Measurements from ENCODE around the gene OR5K2. TPM values are rescaled to one million over a fixed set of nuclear protein-coding genes. Genes with fewer than 3 reads are reported as not detected.

Gene OR5K2
- total RNA-seq, 4 donors from 2014 or later = not detected

DNA sequence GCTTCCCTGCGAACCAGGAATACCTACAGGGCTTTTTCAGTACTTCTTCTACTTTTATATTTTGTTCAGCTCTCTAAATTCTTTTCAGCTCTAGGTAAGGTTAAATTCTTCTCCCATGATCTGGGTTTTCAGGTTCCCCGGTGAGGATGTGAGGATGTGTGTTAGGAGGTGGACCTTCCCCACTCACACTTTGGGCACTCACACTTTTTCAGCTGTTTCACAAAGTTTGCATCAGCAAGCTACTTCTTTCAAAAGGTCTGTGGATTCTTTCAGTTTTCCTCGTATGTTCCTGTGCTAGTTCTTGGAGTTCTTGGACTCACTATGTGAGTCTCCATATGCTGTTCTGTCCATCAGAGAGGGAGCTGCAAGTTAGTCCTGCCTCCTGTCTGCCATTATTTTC lies 13.9 kb upstream of the OR5K2 start:
- in situ Hi-C loops (cut with MboI; ENCODE audit: low sequenced_read_pairs in 4 of 4) = no loop called here
- ATAC-seq (no peak), DNase-seq (no peak)
- no peak overlapping the region for H3K27ac ChIP-seq
- TF ChIP-seq POLR2A (IDR thresholded peaks at IDR 0.05) = no peak
- TF ChIP-seq, protein P1, sequence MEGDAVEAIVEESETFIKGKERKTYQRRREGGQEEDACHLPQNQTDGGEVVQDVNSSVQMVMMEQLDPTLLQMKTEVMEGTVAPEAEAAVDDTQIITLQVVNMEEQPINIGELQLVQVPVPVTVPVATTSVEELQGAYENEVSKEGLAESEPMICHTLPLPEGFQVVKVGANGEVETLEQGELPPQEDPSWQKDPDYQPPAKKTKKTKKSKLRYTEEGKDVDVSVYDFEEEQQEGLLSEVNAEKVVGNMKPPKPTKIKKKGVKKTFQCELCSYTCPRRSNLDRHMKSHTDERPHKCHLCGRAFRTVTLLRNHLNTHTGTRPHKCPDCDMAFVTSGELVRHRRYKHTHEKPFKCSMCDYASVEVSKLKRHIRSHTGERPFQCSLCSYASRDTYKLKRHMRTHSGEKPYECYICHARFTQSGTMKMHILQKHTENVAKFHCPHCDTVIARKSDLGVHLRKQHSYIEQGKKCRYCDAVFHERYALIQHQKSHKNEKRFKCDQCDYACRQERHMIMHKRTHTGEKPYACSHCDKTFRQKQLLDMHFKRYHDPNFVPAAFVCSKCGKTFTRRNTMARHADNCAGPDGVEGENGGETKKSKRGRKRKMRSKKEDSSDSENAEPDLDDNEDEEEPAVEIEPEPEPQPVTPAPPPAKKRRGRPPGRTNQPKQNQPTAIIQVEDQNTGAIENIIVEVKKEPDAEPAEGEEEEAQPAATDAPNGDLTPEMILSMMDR (IDR thresholded peaks at IDR 0.05 in 4 of 5, conservative IDR thresholded peaks at IDR 0.05 in 1 of 5) = no peak
- no peaks in the 10 kb centered on the region for H3K27me3 ChIP-seq
- no peaks in the 10 kb centered on the region for H3K36me3 ChIP-seq
- intact Hi-C loops (cut with DNase I; ENCODE audit: low total_unique reads) = no loop called here
- H3K9me3 ChIP-seq = peaks cover 0 to 4% (median 0%) of the 10 kb centered on the region in 3 donors
- H3K4me3 ChIP-seq = no peak overlapping the region
- H3K4me1 ChIP-seq = no peaks in the 10 kb centered on the region

GRCh38 chr3:98500019-98500418 lies 2.5 kb downstream of the OR5K2 start:
- ATAC-seq = no peak
- DNase-seq = no peak

GRCh38 chr3:98501270-98501669 lies 3.8 kb downstream of the OR5K2 start:
- DNase-seq = no peak
- in situ Hi-C loops (cut with MboI; ENCODE audit: low sequenced_read_pairs in 4 of 4) (no loop called here), intact Hi-C loops (cut with DNase I; ENCODE audit: low total_unique reads) (no loop called here)
- Histone ChIP-seq H3K9me3 (no peaks in the 10 kb centered on the region), H3K36me3 (no peaks in the 10 kb centered on the region), H3K27ac (no peak overlapping the region), H3K4me1 (no peaks in the 10 kb centered on the region), H3K4me3 (no peak overlapping the region), H3K27me3 (no peaks in the 10 kb centered on the region)
- ATAC-seq = no peak
- TF ChIP-seq, protein P1 (IDR thresholded peaks at IDR 0.05 in 4 of 5, conservative IDR thresholded peaks at IDR 0.05 in 1 of 5) = no peak
- TF ChIP-seq POLR2A (IDR thresholded peaks at IDR 0.05) = no peak

More at GRCh38 chr3:98500019-98500418, 2.5 kb downstream of the OR5K2 start:
- Histone ChIP-seq H3K27ac (no peak overlapping the region), H3K4me1 (no peaks in the 10 kb centered on the region), H3K4me3 (no peak overlapping the region), H3K9me3 (no peaks in the 10 kb centered on the region), H3K27me3 (no peaks in the 10 kb centered on the region), H3K36me3 (no peaks in the 10 kb centered on the region)
- TF ChIP-seq POLR2A (IDR thresholded peaks at IDR 0.05) = no peak
- TF ChIP-seq, protein P1 (IDR thresholded peaks at IDR 0.05 in 4 of 5, conservative IDR thresholded peaks at IDR 0.05 in 1 of 5) = no peak
- intact Hi-C loops (cut with DNase I; ENCODE audit: low total_unique reads) = no loop called here
- in situ Hi-C loops (cut with MboI; ENCODE audit: low sequenced_read_pairs in 4 of 4) = no loop called here

GRCh38 chr3:98501863-98502576 lies 4.5 kb downstream of the OR5K2 start:
- in situ Hi-C loops (cut with MboI; ENCODE audit: low sequenced_read_pairs in 4 of 4) = no loop called here
- Histone ChIP-seq H3K9me3 (no peaks in the 10 kb centered on the region), H3K36me3 (no peaks in the 10 kb centered on the region), H3K4me1 (no peaks in the 10 kb centered on the region), H3K27ac (no peak overlapping the region), H3K4me3 (no peak overlapping the region), H3K27me3 (no peaks in the 10 kb centered on the region)
- intact Hi-C loops (cut with DNase I; ENCODE audit: low total_unique reads) = no loop called here
- no peak for DNase-seq
- no peak for TF ChIP-seq POLR2A (IDR thresholded peaks at IDR 0.05)
- TF ChIP-seq, protein P1 (IDR thresholded peaks at IDR 0.05 in 4 of 5, conservative IDR thresholded peaks at IDR 0.05 in 1 of 5) = no peak
- ATAC-seq = no peak

DNA sequence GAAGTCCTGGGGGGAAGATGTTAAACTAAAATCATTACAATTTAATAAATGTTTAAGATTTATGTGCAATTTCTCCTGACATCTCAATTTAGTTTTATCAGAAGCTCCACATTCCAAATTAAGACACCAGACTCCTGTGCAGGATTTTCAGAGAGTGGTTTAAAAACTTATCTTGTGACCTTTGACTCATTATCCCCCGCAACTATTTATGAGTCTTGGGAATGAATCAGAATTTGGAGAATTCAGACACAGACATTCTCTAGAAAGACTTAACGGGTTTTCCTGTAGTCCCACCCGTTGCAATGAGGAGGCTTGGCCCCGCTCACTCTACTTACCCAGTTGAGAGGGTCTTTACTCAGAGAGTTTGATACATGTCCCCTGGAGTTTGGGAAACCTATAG lies 7.1 kb downstream of the OR5K2 start:
- H3K4me1 ChIP-seq = no peaks in the 10 kb centered on the region
- no peaks in the 10 kb centered on the region for H3K27me3 ChIP-seq
- intact Hi-C loops (cut with DNase I; ENCODE audit: low total_unique reads) (no loop called here), in situ Hi-C loops (cut with MboI; ENCODE audit: low sequenced_read_pairs in 4 of 4) (no loop called here)
- TF ChIP-seq POLR2A (IDR thresholded peaks at IDR 0.05) = no peak
- TF ChIP-seq, protein P1 (IDR thresholded peaks at IDR 0.05 in 4 of 5, conservative IDR thresholded peaks at IDR 0.05 in 1 of 5) = no peak
- H3K4me3 ChIP-seq = no peak overlapping the region
- DNase-seq = no peak
- ATAC-seq = no peak
- no peaks in the 10 kb centered on the region for H3K36me3 ChIP-seq
- no peaks in the 10 kb centered on the region for H3K9me3 ChIP-seq
- no peak overlapping the region for H3K27ac ChIP-seq
